ENCODE measurements around the gene EBF4. TPM values are rescaled to one million over a fixed set of nuclear protein-coding genes. Genes with fewer than 3 reads are reported as not detected.
A peak's percentile ranks its signal among the peaks of the same experiment; 100 is the strongest.

The EBF4 gene
- total RNA-seq, 1 donor = 2.6 TPM

DNA sequence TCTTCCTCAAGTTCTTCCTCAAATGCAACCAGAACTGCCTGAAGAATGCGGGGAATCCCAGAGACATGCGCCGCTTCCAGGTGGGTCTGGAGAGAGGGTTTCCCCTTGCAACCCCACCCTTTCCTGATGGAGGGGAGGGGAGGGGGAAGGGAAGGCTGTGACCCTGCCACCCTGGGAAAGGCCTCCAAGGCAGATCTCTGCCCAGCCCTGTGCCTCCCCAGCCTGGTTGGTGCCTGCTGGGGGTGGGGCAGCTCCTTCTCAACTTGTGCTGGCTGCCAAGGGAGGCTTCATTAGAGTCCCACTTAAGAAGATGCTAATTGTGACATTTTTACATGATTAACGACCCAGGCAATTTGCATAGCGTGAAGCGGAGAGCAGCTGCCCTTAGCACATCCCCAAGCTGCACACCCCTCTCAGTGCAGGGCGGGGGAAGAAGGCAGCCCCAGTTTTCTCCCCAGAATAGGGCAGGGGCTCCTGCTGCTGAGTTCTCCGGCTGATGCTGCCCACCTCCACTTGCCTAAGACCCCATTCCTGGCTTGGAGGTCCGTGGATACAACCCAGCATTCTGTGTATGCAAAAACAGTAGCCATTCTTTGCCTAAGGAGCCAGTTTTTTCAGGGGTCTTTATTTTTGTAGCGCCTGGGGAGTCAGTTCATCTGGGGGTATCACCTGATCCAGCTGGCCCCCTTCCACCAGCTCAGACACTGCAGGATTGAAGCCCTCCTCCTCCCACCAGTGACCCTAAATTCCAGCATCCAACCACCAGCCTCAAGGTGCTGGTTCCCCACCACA lies 56.2 kb downstream of the EBF4 start:
- TF ChIP-seq, protein P1, sequence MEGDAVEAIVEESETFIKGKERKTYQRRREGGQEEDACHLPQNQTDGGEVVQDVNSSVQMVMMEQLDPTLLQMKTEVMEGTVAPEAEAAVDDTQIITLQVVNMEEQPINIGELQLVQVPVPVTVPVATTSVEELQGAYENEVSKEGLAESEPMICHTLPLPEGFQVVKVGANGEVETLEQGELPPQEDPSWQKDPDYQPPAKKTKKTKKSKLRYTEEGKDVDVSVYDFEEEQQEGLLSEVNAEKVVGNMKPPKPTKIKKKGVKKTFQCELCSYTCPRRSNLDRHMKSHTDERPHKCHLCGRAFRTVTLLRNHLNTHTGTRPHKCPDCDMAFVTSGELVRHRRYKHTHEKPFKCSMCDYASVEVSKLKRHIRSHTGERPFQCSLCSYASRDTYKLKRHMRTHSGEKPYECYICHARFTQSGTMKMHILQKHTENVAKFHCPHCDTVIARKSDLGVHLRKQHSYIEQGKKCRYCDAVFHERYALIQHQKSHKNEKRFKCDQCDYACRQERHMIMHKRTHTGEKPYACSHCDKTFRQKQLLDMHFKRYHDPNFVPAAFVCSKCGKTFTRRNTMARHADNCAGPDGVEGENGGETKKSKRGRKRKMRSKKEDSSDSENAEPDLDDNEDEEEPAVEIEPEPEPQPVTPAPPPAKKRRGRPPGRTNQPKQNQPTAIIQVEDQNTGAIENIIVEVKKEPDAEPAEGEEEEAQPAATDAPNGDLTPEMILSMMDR (IDR thresholded peaks at IDR 0.05; ENCODE audit: insufficient read depth, low read depth, low read length) = no peak
- H3K4me3 ChIP-seq (ENCODE audit: low read depth, low read length) = no peak overlapping the region
- DNase-seq (ENCODE audit: low read depth) = no peak

DNA sequence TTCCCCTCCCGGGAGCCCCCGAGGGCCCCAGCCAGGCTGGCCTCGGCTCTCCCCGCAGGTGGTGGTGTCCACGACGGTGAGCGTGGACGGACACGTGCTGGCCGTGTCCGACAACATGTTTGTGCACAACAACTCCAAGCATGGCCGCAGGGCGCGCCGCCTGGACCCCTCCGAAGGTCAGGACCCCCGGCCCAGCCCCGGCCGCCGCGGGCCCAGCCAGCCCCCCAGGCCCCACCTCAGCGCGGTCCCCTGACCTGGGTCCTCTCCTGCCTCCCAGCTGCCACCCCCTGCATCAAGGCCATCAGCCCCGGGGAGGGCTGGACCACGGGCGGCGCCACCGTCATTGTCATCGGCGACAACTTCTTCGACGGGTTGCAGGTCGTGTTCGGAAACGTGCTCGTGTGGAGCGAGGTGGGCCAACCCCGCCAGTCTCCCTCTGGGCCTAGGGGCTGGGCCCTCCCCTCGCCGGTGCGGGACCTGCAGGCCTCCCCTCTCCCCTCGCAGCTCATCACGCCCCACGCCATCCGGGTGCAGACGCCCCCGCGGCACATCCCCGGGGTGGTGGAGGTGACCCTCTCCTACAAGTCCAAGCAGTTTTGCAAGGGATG lies 56.9 kb downstream of the EBF4 start:
- no peak overlapping the region for H3K4me3 ChIP-seq (ENCODE audit: low read depth, low read length)
- DNase-seq (ENCODE audit: low read depth) = no peak
- TF ChIP-seq, protein P1 (IDR thresholded peaks at IDR 0.05; ENCODE audit: insufficient read depth, low read depth, low read length) = no peak

DNA sequence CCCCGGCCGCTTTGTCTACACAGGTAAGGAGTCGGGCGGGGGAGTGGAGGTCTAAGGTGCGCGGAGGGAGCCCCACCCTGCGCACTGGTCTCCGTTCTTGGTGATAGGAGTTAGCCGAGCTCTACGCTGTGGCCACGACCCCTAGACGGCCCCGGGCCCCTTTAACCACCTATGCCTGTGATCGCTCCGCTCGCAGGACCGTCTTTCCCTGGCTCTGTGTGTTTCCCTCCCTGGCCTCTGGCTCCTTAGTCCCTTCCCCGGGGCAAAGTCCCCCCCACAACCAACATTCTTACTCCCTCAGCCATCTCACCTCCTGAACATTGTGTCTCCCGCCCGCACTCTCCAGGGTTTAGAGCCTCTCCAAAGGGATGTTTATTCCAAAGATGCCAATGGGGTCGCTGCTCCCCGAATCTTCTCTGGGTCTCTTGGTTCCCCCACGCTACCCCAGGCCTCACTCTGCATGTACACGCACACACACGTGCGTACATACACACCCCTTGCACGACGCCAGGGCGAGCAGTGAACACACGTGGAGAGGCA lies 57.4 kb downstream of the EBF4 start:
- no peak for DNase-seq (ENCODE audit: low read depth)
- TF ChIP-seq, protein P1 (IDR thresholded peaks at IDR 0.05; ENCODE audit: insufficient read depth, low read depth, low read length) = no peak
- H3K4me3 ChIP-seq (ENCODE audit: low read depth, low read length) = no peak overlapping the region

DNA sequence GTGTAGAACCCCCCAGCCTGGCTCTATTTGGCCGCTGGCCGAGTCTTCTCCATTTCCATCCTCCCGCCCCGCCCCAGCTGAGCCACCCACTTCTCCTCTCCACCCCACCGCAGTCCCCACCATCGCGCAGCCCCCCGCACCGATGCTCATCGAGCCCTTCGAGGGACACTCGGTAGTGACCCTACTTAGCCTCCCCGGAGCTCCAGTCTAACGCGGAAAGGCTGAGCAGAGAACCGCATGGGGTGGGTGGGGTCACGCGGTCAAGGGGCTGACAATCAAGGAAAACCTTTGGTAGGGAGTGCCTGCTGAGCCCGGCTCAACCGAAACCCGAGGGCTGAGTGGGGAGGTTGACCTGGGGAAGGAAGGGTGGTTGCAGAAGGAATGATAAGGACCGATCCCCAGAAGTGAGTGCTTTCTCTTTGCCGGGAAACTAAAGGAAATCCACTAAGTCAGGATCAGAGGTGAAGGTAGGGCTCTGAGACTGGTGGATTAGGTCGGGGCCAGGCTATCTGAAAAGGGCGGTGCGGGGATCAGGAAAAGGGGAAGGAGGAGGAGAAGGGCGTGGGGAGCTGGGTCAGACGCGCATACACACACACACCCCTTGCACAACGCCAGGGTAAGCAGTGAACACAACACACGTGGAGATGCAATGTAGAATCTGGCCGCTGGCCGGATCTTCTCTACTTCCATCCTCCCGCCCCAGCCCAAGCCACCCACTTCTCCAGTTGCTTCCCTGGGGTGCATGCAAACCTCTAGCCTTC lies 58.1 kb downstream of the EBF4 start:
- TF ChIP-seq, protein P1 (IDR thresholded peaks at IDR 0.05; ENCODE audit: insufficient read depth, low read depth, low read length) = no peak
- H3K4me3 ChIP-seq (ENCODE audit: low read depth, low read length) = peak overlapping the region; percentile 10
- peak; percentile 53 for DNase-seq (ENCODE audit: low read depth)

DNA sequence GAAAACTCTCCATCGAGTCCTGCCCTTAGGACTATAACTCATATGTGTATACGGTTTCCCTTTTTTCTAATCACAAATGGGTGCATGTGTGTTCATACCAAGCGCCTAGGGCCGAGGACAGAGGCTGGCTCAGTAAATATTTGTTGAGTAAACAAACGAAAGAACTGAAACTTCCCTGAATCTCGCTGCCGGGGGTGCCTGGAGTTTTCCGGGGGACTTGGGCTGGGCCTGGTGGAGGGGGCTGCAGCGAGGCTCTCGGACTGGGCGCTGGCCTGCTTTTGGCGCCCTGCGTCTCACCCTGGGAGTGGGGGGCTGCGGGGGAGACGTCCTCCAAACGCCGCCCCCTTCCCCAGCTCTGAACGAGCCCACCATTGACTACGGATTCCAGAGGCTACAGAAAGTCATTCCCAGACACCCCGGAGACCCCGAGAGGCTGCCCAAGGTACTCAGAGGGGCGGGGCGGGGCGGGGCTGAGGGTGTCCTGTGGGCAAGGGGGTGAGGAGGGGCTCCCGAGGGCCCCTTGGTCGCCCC lies 58.8 kb downstream of the EBF4 start:
- H3K4me3 ChIP-seq (ENCODE audit: low read depth, low read length) = peak overlapping the region; percentile 46
- peak; percentile 14 for DNase-seq (ENCODE audit: low read depth)
- TF ChIP-seq, protein P1 (IDR thresholded peaks at IDR 0.05; ENCODE audit: insufficient read depth, low read depth, low read length) = no peak

DNA sequence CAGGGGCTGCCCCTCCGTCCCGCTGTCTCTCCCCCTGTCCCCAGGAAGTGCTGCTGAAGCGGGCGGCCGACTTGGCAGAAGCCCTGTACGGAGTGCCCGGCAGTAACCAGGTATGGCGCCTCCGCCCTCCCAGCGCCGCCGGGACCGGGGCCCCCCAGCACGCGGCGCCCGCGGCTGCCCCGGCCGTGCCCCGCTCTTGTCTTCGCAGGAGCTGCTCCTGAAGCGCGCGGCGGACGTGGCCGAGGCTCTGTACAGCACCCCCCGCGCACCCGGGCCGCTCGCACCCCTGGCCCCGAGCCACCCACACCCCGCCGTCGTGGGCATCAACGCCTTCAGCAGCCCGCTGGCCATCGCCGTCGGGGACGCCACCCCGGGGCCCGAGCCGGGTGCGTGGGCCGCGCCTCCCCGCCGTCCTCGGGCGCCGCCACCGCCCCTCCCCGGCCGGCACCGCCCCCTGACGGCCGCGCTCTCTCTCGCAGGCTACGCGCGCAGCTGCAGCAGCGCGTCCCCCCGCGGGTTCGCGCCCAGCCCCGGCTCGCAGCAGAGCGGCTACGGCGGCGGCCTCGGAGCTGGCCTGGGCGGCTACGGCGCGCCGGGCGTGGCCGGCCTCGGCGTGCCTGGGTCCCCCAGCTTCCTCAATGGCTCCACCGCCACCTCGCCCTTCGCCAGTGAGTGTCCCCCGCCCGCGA lies 59.4 kb downstream of the EBF4 start:
- TF ChIP-seq, protein P1 (IDR thresholded peaks at IDR 0.05; ENCODE audit: insufficient read depth, low read depth, low read length) = no peak
- DNase-seq (ENCODE audit: low read depth) = no peak
- peak overlapping the region; percentile 54 for H3K4me3 ChIP-seq (ENCODE audit: low read depth, low read length)
